ENCODE data around the gene ARL8A. TPM values are rescaled to one million over a fixed set of nuclear protein-coding genes. Genes with fewer than 3 reads are reported as not detected.

Gene ARL8A
- polyA plus RNA-seq, 4 donors: 17.4 to 23.5 (median 22.6) TPM

DNA sequence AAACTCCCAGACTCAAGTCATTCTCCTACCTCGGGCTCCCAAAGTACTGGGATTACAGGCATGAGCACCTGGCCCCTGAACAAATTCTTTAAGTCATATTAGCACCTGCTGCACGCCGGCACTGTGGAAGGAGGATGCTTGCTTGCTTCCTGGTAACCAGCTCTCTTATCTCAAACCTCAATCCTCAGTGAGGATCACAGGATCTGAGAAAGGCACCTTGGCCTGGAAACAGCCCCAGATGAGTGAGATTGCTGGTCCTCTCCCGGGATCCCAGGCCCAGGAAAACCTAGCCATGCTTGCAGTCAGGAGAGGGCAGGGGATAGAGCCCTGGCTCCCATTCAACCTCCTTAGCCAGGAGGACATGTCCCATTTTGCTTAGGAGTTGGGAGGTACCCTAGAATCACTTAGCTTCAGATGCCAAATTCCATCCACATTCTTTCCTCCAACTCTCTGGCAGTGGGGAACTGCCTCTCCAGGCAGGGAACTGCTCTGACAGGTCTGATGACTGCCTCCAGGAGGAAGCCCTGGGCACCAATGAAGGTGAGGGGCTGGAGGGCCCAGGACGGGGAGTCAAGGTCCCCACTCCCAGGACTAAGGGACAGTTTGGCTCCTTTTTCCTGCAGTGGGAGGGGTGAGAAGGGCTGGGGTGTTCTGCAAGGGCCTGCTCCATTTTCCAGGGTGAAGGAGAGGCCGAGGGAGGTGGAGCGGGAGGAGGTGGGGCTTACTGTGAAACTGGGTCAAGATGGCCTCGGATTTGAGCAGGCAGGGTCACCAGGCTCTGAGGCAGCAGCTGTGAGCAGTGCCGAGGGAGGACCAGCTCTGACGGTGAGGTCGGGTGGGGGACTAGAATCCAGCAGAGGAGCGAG lies 12.3 kb downstream of the ARL8A start:
- no peak overlapping the region for H3K4me3 ChIP-seq (ENCODE audit: low read depth in 1 of 3, low read length in 3 of 3)
- peaks cover 0 to 2% (median 0%) of the 10 kb centered on the region in 3 donors for H3K4me1 ChIP-seq (ENCODE audit: control insufficient read depth in 3 of 3, insufficient read depth in 2 of 3, low read depth in 1 of 3, low read length in 2 of 3)
- peaks cover 7 to 56% (median 13%) of the 10 kb centered on the region in 3 donors for H3K36me3 ChIP-seq (ENCODE audit: control insufficient read depth in 3 of 3, insufficient read depth in 2 of 3, low read depth in 1 of 3, low read length in 3 of 3)
- H3K9me3 ChIP-seq (ENCODE audit: control insufficient read depth in 2 of 2, insufficient read depth in 1 of 2, low read depth in 1 of 2, low read length in 1 of 2): no peaks in the 10 kb centered on the region
- 47 to 59% (median 49%) methylated on average over 11 to 12 of the region's 12 CpGs for WGBS, 3 donors
- no peaks in the 10 kb centered on the region for H3K27me3 ChIP-seq (ENCODE audit: control insufficient read depth in 3 of 3, insufficient read depth in 3 of 3, low read length in 3 of 3)
- FAIRE-seq: no peak
- DNase-seq: no peak
- H3K27ac ChIP-seq (ENCODE audit: low read depth in 1 of 3, low read length in 2 of 3): peak overlapping the region in 1 of 3 donors; percentile 83

- Histone ChIP-seq H3K4me1 (ENCODE audit: control insufficient read depth in 3 of 3, insufficient read depth in 2 of 3, low read depth in 1 of 3, low read length in 2 of 3) (peaks cover 0 to 2% (median 0%) of the 10 kb centered on the region in 3 donors), H3K27me3 (ENCODE audit: control insufficient read depth in 3 of 3, insufficient read depth in 3 of 3, low read length in 3 of 3) (no peaks in the 10 kb centered on the region), H3K36me3 (ENCODE audit: control insufficient read depth in 3 of 3, insufficient read depth in 2 of 3, low read depth in 1 of 3, low read length in 3 of 3) (peaks cover 7 to 47% (median 10%) of the 10 kb centered on the region in 3 donors), H3K4me3 (ENCODE audit: low read depth in 1 of 3, low read length in 3 of 3) (no peak overlapping the region), H3K27ac (ENCODE audit: low read depth in 1 of 3, low read length in 2 of 3) (no peak overlapping the region), H3K9me3 (ENCODE audit: control insufficient read depth in 2 of 2, insufficient read depth in 1 of 2, low read depth in 1 of 2, low read length in 1 of 2) (no peaks in the 10 kb centered on the region)
- FAIRE-seq: no peak
- 72 to 75% (median 75%) methylated on average over 9 of the region's 9 CpGs for WGBS, 3 donors
- DNase-seq: no peak
These were observed 13.6 kb downstream of the ARL8A start for GRCh38 chr1:202130816-202131522.

DNA sequence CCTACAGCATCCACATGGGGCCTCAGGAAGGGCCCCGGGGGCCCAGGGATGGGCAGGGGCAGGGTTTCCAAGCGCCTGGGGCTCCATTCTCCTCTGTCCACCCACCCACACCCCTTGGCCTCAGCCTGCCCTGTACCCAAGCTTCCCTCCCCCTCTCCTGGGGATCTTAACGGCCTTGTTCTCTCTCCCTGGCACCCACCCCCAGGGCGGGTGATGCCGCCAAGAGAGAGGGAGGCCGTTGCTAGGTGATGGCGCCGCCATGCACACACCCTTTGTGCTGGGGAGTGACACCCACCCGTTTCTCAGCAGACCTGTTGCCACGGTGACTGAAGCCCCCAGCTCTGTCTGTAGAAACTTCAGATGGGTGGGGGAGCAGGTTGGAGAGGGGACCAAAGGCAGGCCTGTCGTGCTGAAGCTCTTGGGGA lies 14.2 kb downstream of the ARL8A start:
- H3K36me3 ChIP-seq (ENCODE audit: control insufficient read depth in 3 of 3, insufficient read depth in 2 of 3, low read depth in 1 of 3, low read length in 3 of 3): peaks cover 7 to 42% (median 8%) of the 10 kb centered on the region in 3 donors
- no peak for DNase-seq
- no peak overlapping the region for H3K27ac ChIP-seq (ENCODE audit: low read depth in 1 of 3, low read length in 2 of 3)
- 50 to 58% (median 51%) methylated on average over 10 to 11 of the region's 11 CpGs for WGBS, 3 donors
- no peak overlapping the region for H3K4me3 ChIP-seq (ENCODE audit: low read depth in 1 of 3, low read length in 3 of 3)
- FAIRE-seq: no peak
- H3K27me3 ChIP-seq (ENCODE audit: control insufficient read depth in 3 of 3, insufficient read depth in 3 of 3, low read length in 3 of 3): no peaks in the 10 kb centered on the region
- H3K9me3 ChIP-seq (ENCODE audit: control insufficient read depth in 2 of 2, insufficient read depth in 1 of 2, low read depth in 1 of 2, low read length in 1 of 2): no peaks in the 10 kb centered on the region
- peaks cover 0 to 2% (median 0%) of the 10 kb centered on the region in 3 donors for H3K4me1 ChIP-seq (ENCODE audit: control insufficient read depth in 3 of 3, insufficient read depth in 2 of 3, low read depth in 1 of 3, low read length in 2 of 3)

GRCh38 chr1:202129453-202130296 lies 14.9 kb downstream of the ARL8A start:
- DNase-seq: no peak
- Histone ChIP-seq H3K4me1 (ENCODE audit: control insufficient read depth in 3 of 3, insufficient read depth in 2 of 3, low read depth in 1 of 3, low read length in 2 of 3) (peaks cover 0 to 2% (median 0%) of the 10 kb centered on the region in 3 donors), H3K27me3 (ENCODE audit: control insufficient read depth in 3 of 3, insufficient read depth in 3 of 3, low read length in 3 of 3) (no peaks in the 10 kb centered on the region), H3K27ac (ENCODE audit: low read depth in 1 of 3, low read length in 2 of 3) (no peak overlapping the region), H3K36me3 (ENCODE audit: control insufficient read depth in 3 of 3, insufficient read depth in 2 of 3, low read depth in 1 of 3, low read length in 3 of 3) (peaks cover 7 to 35% (median 8%) of the 10 kb centered on the region in 3 donors), H3K9me3 (ENCODE audit: control insufficient read depth in 2 of 2, insufficient read depth in 1 of 2, low read depth in 1 of 2, low read length in 1 of 2) (no peaks in the 10 kb centered on the region), H3K4me3 (ENCODE audit: low read depth in 1 of 3, low read length in 3 of 3) (no peak overlapping the region)
- WGBS, 3 donors: 72 to 78% (median 76%) methylated on average over 8 of the region's 8 CpGs
- FAIRE-seq: no peak

DNA sequence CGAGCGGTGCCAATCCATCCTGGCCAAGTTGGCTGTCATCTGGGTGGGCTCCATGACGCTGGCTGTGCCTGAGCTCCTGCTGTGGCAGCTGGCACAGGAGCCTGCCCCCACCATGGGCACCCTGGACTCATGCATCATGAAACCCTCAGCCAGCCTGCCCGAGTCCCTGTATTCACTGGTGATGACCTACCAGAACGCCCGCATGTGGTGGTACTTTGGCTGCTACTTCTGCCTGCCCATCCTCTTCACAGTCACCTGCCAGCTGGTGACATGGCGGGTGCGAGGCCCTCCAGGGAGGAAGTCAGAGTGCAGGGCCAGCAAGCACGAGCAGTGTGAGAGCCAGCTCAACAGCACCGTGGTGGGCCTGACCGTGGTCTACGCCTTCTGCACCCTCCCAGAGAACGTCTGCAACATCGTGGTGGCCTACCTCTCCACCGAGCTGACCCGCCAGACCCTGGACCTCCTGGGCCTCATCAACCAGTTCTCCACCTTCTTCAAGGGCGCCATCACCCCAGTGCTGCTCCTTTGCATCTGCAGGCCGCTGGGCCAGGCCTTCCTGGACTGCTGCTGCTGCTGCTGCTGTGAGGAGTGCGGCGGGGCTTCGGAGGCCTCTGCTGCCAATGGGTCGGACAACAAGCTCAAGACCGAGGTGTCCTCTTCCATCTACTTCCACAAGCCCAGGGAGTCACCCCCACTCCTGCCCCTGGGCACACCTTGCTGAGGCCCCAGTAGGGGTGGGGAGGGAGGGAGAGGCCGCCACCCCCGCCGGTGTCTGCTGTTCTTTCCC lies 16.5 kb downstream of the ARL8A start:
- H3K36me3 ChIP-seq (ENCODE audit: control insufficient read depth in 3 of 3, insufficient read depth in 2 of 3, low read depth in 1 of 3, low read length in 3 of 3): peaks cover 0 to 20% (median under 1%) of the 10 kb centered on the region in 3 donors
- no peak overlapping the region for H3K27ac ChIP-seq (ENCODE audit: low read depth in 1 of 3, low read length in 2 of 3)
- no peak overlapping the region for H3K4me3 ChIP-seq (ENCODE audit: low read depth in 1 of 3, low read length in 3 of 3)
- WGBS, 3 donors: 93 to 95% (median 94%) methylated on average over 20 to 26 of the region's 26 CpGs
- no peaks in the 10 kb centered on the region for H3K27me3 ChIP-seq (ENCODE audit: control insufficient read depth in 3 of 3, insufficient read depth in 3 of 3, low read length in 3 of 3)
- H3K4me1 ChIP-seq (ENCODE audit: control insufficient read depth in 3 of 3, insufficient read depth in 2 of 3, low read depth in 1 of 3, low read length in 2 of 3): peaks cover 0 to 2% (median 0%) of the 10 kb centered on the region in 3 donors
- no peak for DNase-seq
- no peak for FAIRE-seq
- no peaks in the 10 kb centered on the region for H3K9me3 ChIP-seq (ENCODE audit: control insufficient read depth in 2 of 2, insufficient read depth in 1 of 2, low read depth in 1 of 2, low read length in 1 of 2)

- FAIRE-seq (no peak), DNase-seq (no peak)
- Histone ChIP-seq H3K36me3 (ENCODE audit: control insufficient read depth in 3 of 3, insufficient read depth in 2 of 3, low read depth in 1 of 3, low read length in 3 of 3) (peaks cover 0 to 10% (median 0%) of the 10 kb centered on the region in 3 donors), H3K4me3 (ENCODE audit: low read depth in 1 of 3, low read length in 3 of 3) (no peak overlapping the region), H3K4me1 (ENCODE audit: control insufficient read depth in 3 of 3, insufficient read depth in 2 of 3, low read depth in 1 of 3, low read length in 2 of 3) (no peaks in the 10 kb centered on the region), H3K9me3 (ENCODE audit: control insufficient read depth in 2 of 2, insufficient read depth in 1 of 2, low read depth in 1 of 2, low read length in 1 of 2) (no peaks in the 10 kb centered on the region), H3K27me3 (ENCODE audit: control insufficient read depth in 3 of 3, insufficient read depth in 3 of 3, low read length in 3 of 3) (no peaks in the 10 kb centered on the region), H3K27ac (ENCODE audit: low read depth in 1 of 3, low read length in 2 of 3) (no peak overlapping the region)
- 90 to 95% (median 94%) methylated on average over 6 of the region's 6 CpGs for WGBS, 3 donors
These were observed 17.5 kb downstream of the ARL8A start for GRCh38 chr1:202127061-202127460.

DNA sequence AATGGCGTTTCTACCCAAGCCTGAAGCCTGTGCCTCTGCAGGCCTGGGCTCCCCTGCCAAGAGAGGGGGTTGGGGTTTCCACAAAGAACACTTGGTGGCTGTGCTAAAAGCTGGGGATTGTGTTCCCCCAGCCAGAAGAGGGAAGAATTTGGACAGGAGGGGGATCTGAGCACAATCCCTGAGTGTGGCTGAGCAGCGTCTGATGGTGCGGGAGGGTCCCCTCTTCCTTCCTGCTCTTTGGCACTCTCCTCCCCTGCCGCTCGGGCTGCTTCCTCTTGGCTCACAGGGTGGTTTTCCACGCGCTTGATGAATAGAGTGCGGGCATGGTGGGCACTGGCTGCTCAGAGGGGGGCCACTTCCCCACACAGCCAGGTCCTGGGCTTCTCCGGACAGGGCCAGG lies 18.1 kb downstream of the ARL8A start:
- H3K36me3 ChIP-seq (ENCODE audit: control insufficient read depth in 3 of 3, insufficient read depth in 2 of 3, low read depth in 1 of 3, low read length in 3 of 3): peaks cover 0 to 7% (median 0%) of the 10 kb centered on the region in 3 donors
- DNase-seq: no peak
- FAIRE-seq: no peak
- no peak overlapping the region for H3K4me3 ChIP-seq (ENCODE audit: low read depth in 1 of 3, low read length in 3 of 3)
- no peaks in the 10 kb centered on the region for H3K9me3 ChIP-seq (ENCODE audit: control insufficient read depth in 2 of 2, insufficient read depth in 1 of 2, low read depth in 1 of 2, low read length in 1 of 2)
- 55 to 66% (median 59%) methylated on average over 9 of the region's 9 CpGs for WGBS, 3 donors
- no peaks in the 10 kb centered on the region for H3K27me3 ChIP-seq (ENCODE audit: control insufficient read depth in 3 of 3, insufficient read depth in 3 of 3, low read length in 3 of 3)
- H3K4me1 ChIP-seq (ENCODE audit: control insufficient read depth in 3 of 3, insufficient read depth in 2 of 3, low read depth in 1 of 3, low read length in 2 of 3): no peaks in the 10 kb centered on the region
- H3K27ac ChIP-seq (ENCODE audit: low read depth in 1 of 3, low read length in 2 of 3): no peak overlapping the region

Data from small intestine (tissue), 7 donors.